AG10803 (cell line): Measurements from ENCODE around the gene CAMK1D.

Experiments
- DNase-seq: peaks from one replicate; pipeline ENCODE4 v3.0.0; 2010; ENCODE audit warnings: low read depth
- H3K4me3 ChIP-seq: 2 replicates; pipeline ENCODE4 v1.5.1; 2011; ENCODE audit warnings: mild to moderate bottlenecking, low read length, control low read depth
- CTCF ChIP-seq: conservative IDR thresholded peaks from 2 replicates; pipeline ENCODE4 v1.5.1; 2011; ENCODE audit warnings: mild to moderate bottlenecking, low read length, control low read depth, inconsistent platforms

Gene CAMK1D

GRCh38 chr10:12341526-12341925, 7.8 kb upstream of the CAMK1D start:
- no peak for TF ChIP-seq CTCF
- no peak overlapping the region for H3K4me3 ChIP-seq

GRCh38 chr10:12344375-12345110, 4.8 kb upstream of the CAMK1D start:
- no peak for TF ChIP-seq CTCF
- DNase-seq: no peak
- H3K4me3 ChIP-seq: no peak overlapping the region

More at GRCh38 chr10:12341526-12341925, 7.8 kb upstream of the CAMK1D start:
- no peak for DNase-seq

GRCh38 chr10:12346707-12347106, 2.6 kb upstream of the CAMK1D start:
- H3K4me3 ChIP-seq: no peak overlapping the region
- DNase-seq: no peak
- TF ChIP-seq CTCF: no peak

- peak overlapping the region; percentile 51 for H3K4me3 ChIP-seq
- no peak for DNase-seq
- TF ChIP-seq CTCF: no peak
Observed at GRCh38 chr10:12348294-12348869, 965 bp upstream of the CAMK1D start.

- H3K4me3 ChIP-seq: peak overlapping the region; percentile 69
- TF ChIP-seq CTCF: no peak
- DNase-seq: no peak
Observed at GRCh38 chr10:12349629-12350166, 351 bp downstream of the CAMK1D start.

GRCh38 chr10:12350167-12350872, 973 bp downstream of the CAMK1D start:
- TF ChIP-seq CTCF: no peak
- peak; percentile 16 for DNase-seq

GRCh38 chr10:12350925-12351324, 1.6 kb downstream of the CAMK1D start:
- TF ChIP-seq CTCF: no peak
- no peak for DNase-seq
- peak overlapping the region; percentile 69 for H3K4me3 ChIP-seq

More at GRCh38 chr10:12350167-12350872, 973 bp downstream of the CAMK1D start:
- peak overlapping the region; percentile 69 for H3K4me3 ChIP-seq
